ENCODE data around the gene C6orf120.
A peak's percentile ranks its signal among the peaks of the same experiment; 100 is the strongest.
"Not testable (repeated sequence)": the region's sequence is repeated elsewhere in the genome, so short reads cannot be mapped to it uniquely, and the experiment has no call there.

C6orf120 gene

GRCh38 chr6:169685860-169686259 lies 16.1 kb upstream of the C6orf120 start:
- H3K27ac ChIP-seq, result no peak overlapping the region
- TF ChIP-seq CTCF (conservative IDR thresholded peaks at IDR 0.05) (no peak), ZFX (IDR thresholded peaks at IDR 0.05) (no peak)

GRCh38 chr6:169689287-169689686 lies 12.6 kb upstream of the C6orf120 start:
- TF ChIP-seq CTCF (conservative IDR thresholded peaks at IDR 0.05), result no peak
- TF ChIP-seq ZFX (IDR thresholded peaks at IDR 0.05), result no peak
- no peak overlapping the region for H3K27ac ChIP-seq

- H3K27ac ChIP-seq, result no peak overlapping the region
- TF ChIP-seq ZFX (IDR thresholded peaks at IDR 0.05) (no peak), CTCF (conservative IDR thresholded peaks at IDR 0.05) (no peak)
These were observed 10.7 kb upstream of the C6orf120 start for GRCh38 chr6:169691260-169691659.

- TF ChIP-seq CTCF (conservative IDR thresholded peaks at IDR 0.05) (no peak), ZFX (IDR thresholded peaks at IDR 0.05) (no peak)
- no peak overlapping the region for H3K27ac ChIP-seq
These were observed 9.4 kb upstream of the C6orf120 start for GRCh38 chr6:169692516-169692915.

GRCh38 chr6:169695131-169695530 lies 6.8 kb upstream of the C6orf120 start:
- no peak overlapping the region for H3K27ac ChIP-seq
- no peak for TF ChIP-seq CTCF (conservative IDR thresholded peaks at IDR 0.05)
- no peak for TF ChIP-seq ZFX (IDR thresholded peaks at IDR 0.05)

- peak; percentile 34 for TF ChIP-seq CTCF (conservative IDR thresholded peaks at IDR 0.05)
- H3K27ac ChIP-seq, result not testable (repeated sequence)
These were observed 4.8 kb upstream of the C6orf120 start for GRCh38 chr6:169697115-169697514.

GRCh38 chr6:169700296-169700695 lies 1.6 kb upstream of the C6orf120 start:
- no peak for TF ChIP-seq CTCF (conservative IDR thresholded peaks at IDR 0.05)

More at GRCh38 chr6:169700296-169700695, 1.6 kb upstream of the C6orf120 start:
- H3K27ac ChIP-seq, result no peak overlapping the region

Data from C4-2B (cell line).